Esophagus muscularis mucosa (tissue), 4 donors: Measurements from ENCODE around the gene ATP10B. TPM values are rescaled to one million over a fixed set of nuclear protein-coding genes. Genes with fewer than 3 reads are reported as not detected.

Source experiments
- DNase-seq: peaks from one replicate; pipeline ENCODE4 v3.0.0-alpha.2; 2017; ENCODE audit errors: extremely low spot score
- H3K27ac ChIP-seq, 4 donors: fragments of 200-600 bp; sonication (generic); replicated peaks in 1 of 4; 1 replicate in 3 of 4; 2 replicates in 1 of 4; pipeline ENCODE4 v1.5.1; 2016 to 2019; ENCODE audit warnings: mild to moderate bottlenecking in 1 of 4
- H3K27me3 ChIP-seq, 4 donors: fragments of 200-600 bp; sonication (generic); one replicate each; pipeline versions ENCODE4 v1.5.1 to v1.6.0; 2016 to 2019
- H3K36me3 ChIP-seq, 4 donors: fragments of 200-600 bp; sonication (generic); one replicate each; pipeline ENCODE4 v1.5.1; 2016 to 2019
- H3K4me1 ChIP-seq, 4 donors: fragments of 200-600 bp; sonication (generic); one replicate each; pipeline ENCODE4 v1.5.1; 2016 to 2019
- H3K4me3 ChIP-seq, 4 donors: fragments of 200-600 bp; sonication (generic); 1 replicate in 2 of 4; 2 replicates in 2 of 4; pipeline ENCODE4 v1.5.1; 2016 to 2019; ENCODE audit warnings: mild to moderate bottlenecking in 4 of 4, moderate library complexity in 1 of 4
- H3K9me3 ChIP-seq, 4 donors: fragments of 200-600 bp; sonication (generic); 1 replicate in 3 of 4; 2 replicates in 1 of 4; pipeline ENCODE4 v1.5.1; 2016 to 2019
- CTCF ChIP-seq, 3 experiments: fragments of 200-600 bp in 2 of 3; fragments of 450-650 bp in 1 of 3; sonication (generic) in 2 of 3; IDR thresholded peaks; one replicate each; pipeline ENCODE4 v1.5.1; 2017 to 2019; ENCODE audit warnings: antibody characterized with exemption in 3 of 3, mild to moderate bottlenecking in 2 of 3, moderate library complexity in 1 of 3
- EP300 ChIP-seq: sonication (generic); formaldehyde crosslinking; IDR thresholded peaks from one replicate; pipeline ENCODE4 v1.6.1; 2017; ENCODE audit warnings: antibody characterized with exemption
- POLR2A ChIP-seq: fragments of 450-650 bp; IDR thresholded peaks from one replicate; pipeline ENCODE4 v1.6.1; 2017; ENCODE audit warnings: antibody characterized with exemption, moderate library complexity, mild to moderate bottlenecking, low read depth
- POLR2AphosphoS5 ChIP-seq, 2 donors: sonication (generic); formaldehyde crosslinking; IDR thresholded peaks; one replicate each; pipeline ENCODE4 v1.6.1; 2017; ENCODE audit warnings: antibody characterized with exemption in 2 of 2
- WGBS: methylation state at CpG from one replicate; pipeline ENCODE4 v1.1.5; 2018; 5-methylcytosine and 5-hydroxymethylcytosine counted together
- intact Hi-C: fragments of 100-400 bp; cut with DNase I; formaldehyde crosslinking; loops from one replicate; pipeline ENCODE4 v1.15.1; 2023
- total RNA-seq, 4 donors: library from RNA; depleted of rRNA; stranded (reverse); fragments of >200 nt; gene quantifications; one replicate each; pipeline versions ENCODE4 v1.1.0 to v1.2.1, GENCODE V29; 2016

ATP10B gene
- total RNA-seq, 4 donors from 2014 or later = 0.42 to 1.1 (median 0.79) TPM

DNA sequence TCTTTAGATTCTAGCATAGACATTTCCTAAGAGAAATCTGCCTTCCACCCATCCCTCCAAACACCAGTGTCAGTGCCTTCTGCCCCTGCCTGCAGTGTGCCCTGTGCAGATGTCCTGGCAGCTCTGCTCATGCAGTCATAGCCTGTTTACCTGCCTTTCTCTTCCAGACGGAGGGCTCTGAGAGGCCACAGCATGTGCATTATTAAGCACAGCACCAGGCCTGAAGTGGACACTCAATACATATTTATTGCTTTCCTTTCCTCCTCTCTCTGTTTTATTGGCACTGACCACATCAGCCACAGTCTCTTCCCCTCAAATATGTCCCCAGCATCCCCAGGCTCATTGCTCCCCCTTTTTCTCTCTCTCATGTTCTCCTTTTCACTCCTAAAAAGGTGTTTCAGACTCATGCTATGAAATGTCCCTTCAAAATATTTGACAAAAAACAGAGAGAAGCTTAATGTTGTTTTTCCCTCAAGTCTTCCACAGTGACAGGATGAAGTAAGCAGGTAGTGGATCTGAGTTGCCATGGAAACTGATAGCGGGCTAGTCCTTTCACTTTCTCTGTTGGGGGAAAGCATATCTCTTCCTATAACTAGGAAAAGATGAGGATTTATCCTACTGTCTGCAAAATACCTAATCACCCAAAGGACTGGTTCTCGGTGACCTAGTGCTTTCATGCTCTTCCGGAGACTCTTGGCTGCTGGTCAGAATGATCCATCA lies 100.9 kb downstream of the ATP10B start:
- intact Hi-C loops = no loop called here
- Histone ChIP-seq H3K4me1 (no peaks in the 10 kb centered on the region), H3K9me3 (no peaks in the 10 kb centered on the region), H3K36me3 (no peaks in the 10 kb centered on the region), H3K4me3 (no peak overlapping the region), H3K27me3 (no peaks in the 10 kb centered on the region), H3K27ac (no peak overlapping the region)
- peak; percentile 82 for DNase-seq
- TF ChIP-seq POLR2AphosphoS5 (IDR thresholded peaks at IDR 0.05) = no peak
- TF ChIP-seq POLR2A = no peak
- no peak for TF ChIP-seq CTCF (IDR thresholded peaks at IDR 0.05)
- TF ChIP-seq EP300 = no peak
- 49% methylated on average over 4 of the region's 4 CpGs for WGBS

GRCh38 chr5:160749682-160750081 lies 102.3 kb downstream of the ATP10B start:
- 96% methylated on average over 5 of the region's 5 CpGs for WGBS
- no peak overlapping the region for H3K27ac ChIP-seq
- no peaks in the 10 kb centered on the region for H3K4me1 ChIP-seq
- intact Hi-C loops = no loop called here
- H3K4me3 ChIP-seq = no peak overlapping the region
- no peaks in the 10 kb centered on the region for H3K27me3 ChIP-seq
- no peaks in the 10 kb centered on the region for H3K9me3 ChIP-seq
- TF ChIP-seq POLR2AphosphoS5 (IDR thresholded peaks at IDR 0.05) = no peak
- H3K36me3 ChIP-seq = no peaks in the 10 kb centered on the region
- DNase-seq = peak; percentile 42

DNA sequence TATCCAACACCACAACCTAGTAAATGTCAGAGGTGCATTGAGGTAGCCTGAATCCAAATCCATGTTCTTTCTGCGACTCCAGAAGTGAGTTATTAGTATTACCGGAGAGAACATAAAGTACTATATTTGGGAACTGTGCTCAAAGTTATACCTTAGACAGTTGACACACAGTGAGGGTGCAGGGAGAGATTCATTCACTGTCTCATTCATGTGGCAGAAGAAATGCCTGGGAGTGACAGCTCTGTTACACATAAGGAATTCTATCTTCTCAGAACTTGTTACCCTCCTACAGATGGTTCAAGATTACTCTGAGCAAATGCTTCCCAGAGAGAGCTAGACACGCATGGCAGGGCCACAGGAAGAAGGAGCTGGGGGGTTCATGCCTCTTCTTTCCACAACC lies 103.0 kb downstream of the ATP10B start:
- H3K4me3 ChIP-seq = no peak overlapping the region
- H3K4me1 ChIP-seq = no peaks in the 10 kb centered on the region
- H3K27me3 ChIP-seq = no peaks in the 10 kb centered on the region
- TF ChIP-seq CTCF (IDR thresholded peaks at IDR 0.05) = no peak
- H3K36me3 ChIP-seq = no peaks in the 10 kb centered on the region
- H3K9me3 ChIP-seq = no peaks in the 10 kb centered on the region
- 88% methylated on average over 3 of the region's 3 CpGs for WGBS
- intact Hi-C loops = no loop called here
- no peak overlapping the region for H3K27ac ChIP-seq
- DNase-seq = peak; percentile 85

DNA sequence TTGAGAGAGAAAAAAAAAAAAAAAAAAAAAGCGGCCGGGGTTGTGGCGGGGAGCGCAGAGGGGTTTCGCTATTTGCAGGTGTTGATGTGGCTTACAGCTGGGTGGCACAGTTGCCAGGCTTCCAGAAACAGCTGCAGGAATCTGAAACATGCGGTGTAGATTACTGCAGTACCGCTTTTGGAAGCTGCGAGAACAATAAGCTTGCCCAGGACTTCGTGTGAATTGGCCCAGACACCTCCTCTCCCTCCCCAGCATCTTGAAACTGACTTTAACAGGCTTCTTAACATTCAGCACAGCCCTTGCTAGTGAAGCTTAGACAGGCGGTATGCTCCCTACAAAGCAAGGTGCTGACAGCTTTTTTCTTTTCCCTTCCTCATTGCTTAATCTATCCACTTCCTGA lies 104.0 kb downstream of the ATP10B start:
- DNase-seq = no peak
- 58% methylated on average over 10 of the region's 10 CpGs for WGBS
- TF ChIP-seq POLR2A = no peak
- TF ChIP-seq EP300 = no peak
- no peak for TF ChIP-seq POLR2AphosphoS5 (IDR thresholded peaks at IDR 0.05)
- no peak for TF ChIP-seq CTCF (IDR thresholded peaks at IDR 0.05)
- Histone ChIP-seq H3K27me3 (no peaks in the 10 kb centered on the region), H3K9me3 (no peaks in the 10 kb centered on the region), H3K36me3 (no peaks in the 10 kb centered on the region), H3K4me3 (no peak overlapping the region), H3K27ac (no peak overlapping the region), H3K4me1 (no peaks in the 10 kb centered on the region)
- intact Hi-C loops = no loop called here

DNA sequence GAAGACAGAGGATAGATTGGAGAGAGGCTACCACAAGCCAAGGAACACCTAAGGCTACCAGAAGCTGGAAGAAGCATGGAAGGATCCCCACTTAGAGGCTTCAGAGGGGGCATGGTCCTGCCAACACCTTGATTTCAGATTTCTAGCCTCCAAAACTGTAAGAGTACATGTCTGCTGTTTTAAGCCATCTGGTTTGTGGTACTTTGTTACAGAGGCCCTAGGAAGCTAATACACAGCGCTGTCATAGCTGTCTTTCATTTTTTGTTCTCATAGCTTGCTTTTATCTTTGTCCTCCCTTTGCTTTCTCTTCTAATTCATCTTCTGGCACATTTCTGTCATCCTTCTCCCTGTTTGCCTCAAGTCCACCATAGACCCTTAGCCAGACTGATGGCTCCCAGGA lies 104.5 kb downstream of the ATP10B start:
- TF ChIP-seq POLR2A (no peak), CTCF (IDR thresholded peaks at IDR 0.05) (no peak), EP300 (no peak), POLR2AphosphoS5 (IDR thresholded peaks at IDR 0.05) (no peak)
- H3K27me3 ChIP-seq = no peaks in the 10 kb centered on the region
- no peaks in the 10 kb centered on the region for H3K36me3 ChIP-seq
- WGBS = 88% methylated on average over 1 of the region's 1 CpG
- H3K27ac ChIP-seq = no peak overlapping the region
- no peaks in the 10 kb centered on the region for H3K9me3 ChIP-seq
- H3K4me3 ChIP-seq = no peak overlapping the region
- DNase-seq = no peak
- intact Hi-C loops = no loop called here
- no peaks in the 10 kb centered on the region for H3K4me1 ChIP-seq
